Measurements from ENCODE around the gene BEST3.

The BEST3 gene

DNA sequence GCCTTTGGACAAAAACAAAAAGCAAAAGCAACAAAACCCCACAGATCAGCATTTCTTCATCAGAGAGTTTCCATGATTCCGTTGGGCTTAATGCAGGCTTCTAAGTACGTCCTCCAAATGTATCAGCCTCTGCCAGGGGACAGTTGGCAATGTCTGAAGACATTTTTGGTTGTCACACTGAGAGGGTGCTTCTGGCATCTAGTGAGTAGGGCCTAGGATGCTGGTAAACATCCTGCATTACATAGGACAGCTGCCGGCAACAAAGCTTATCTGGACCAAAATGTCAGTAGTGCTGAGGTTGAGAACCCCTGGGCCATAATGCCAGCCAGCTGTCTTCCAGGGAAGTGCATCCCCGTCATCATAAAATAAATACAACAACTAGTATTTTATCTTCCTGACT, 79.0 kb downstream of the BEST3 start:
- DNase-seq (ENCODE audit: low spot score), result no peak
- POLR2A ChIA-PET (ENCODE audit: low non-redundant PET), result no interaction called here
- TF ChIP-seq CTCF (conservative IDR thresholded peaks at IDR 0.05; ENCODE audit: low read depth), result no peak
- H3K27ac ChIP-seq, result no peak overlapping the region
- CTCF ChIA-PET, result interaction anchor here (0.6 kb wide), 1 partner anchor 80 kb away, joined by 3 read pairs; no protein-coding TSS in a partner anchor

- CTCF ChIA-PET, result interaction anchor here (1.1 to 1.3 kb wide), 2 partner anchors 10 to 18 kb away, joined by 3 to 5 read pairs; no protein-coding TSS in a partner anchor
- no peak overlapping the region for H3K27ac ChIP-seq
- no peak for DNase-seq (ENCODE audit: low spot score)
- no peak for TF ChIP-seq CTCF (conservative IDR thresholded peaks at IDR 0.05; ENCODE audit: low read depth)
- POLR2A ChIA-PET (ENCODE audit: low non-redundant PET), result no interaction called here
Observed at GRCh38 chr12:69619050-69619449, 80.1 kb downstream of the BEST3 start.

DNA sequence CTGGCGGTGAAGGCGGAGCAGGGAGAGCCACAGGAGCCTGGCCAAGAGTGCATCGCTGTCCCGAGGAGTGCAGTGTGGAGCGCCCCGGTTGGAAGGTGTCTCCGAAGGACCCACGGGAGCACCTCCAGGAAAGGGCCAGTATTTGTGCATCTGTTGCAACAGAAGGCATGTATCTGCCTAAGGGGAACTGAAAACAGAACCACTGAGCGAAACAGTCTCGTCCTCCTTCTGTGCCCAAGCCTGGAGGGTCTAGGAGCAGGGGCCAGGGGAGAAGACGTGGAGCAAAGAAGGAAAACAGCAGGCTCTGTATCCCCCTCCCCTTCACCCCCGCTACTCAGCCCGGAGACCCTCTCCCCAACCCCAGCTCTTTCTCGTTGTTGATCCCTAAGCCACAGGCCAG, 83.1 kb downstream of the BEST3 start:
- POLR2A ChIA-PET (ENCODE audit: low non-redundant PET), result no interaction called here
- H3K27ac ChIP-seq, result no peak overlapping the region
- CTCF ChIA-PET, result no interaction called here
- DNase-seq (ENCODE audit: low spot score), result no peak
- TF ChIP-seq CTCF (conservative IDR thresholded peaks at IDR 0.05; ENCODE audit: low read depth), result no peak

GRCh38 chr12:69613351-69613750, 85.8 kb downstream of the BEST3 start:
- POLR2A ChIA-PET (ENCODE audit: low non-redundant PET), result no interaction called here
- CTCF ChIA-PET, result no interaction called here

GRCh38 chr12:69610729-69611128, 88.4 kb downstream of the BEST3 start, which contains the start of gene LRRC10:
Gene LRRC10, minus strand, starts transcription at chr12:69610907. Its CDS starts 69 bp downstream, at chr12:69610838.
- CTCF ChIA-PET, result interaction anchor here (0.5 to 0.9 kb wide), 3 partner anchors 21 to 76 kb away, joined by 3 to 5 read pairs (median 3); no protein-coding TSS in a partner anchor
- POLR2A ChIA-PET (ENCODE audit: low non-redundant PET), result no interaction called here
- no peak within 1 kb of the TSS for H3K27ac ChIP-seq
- TF ChIP-seq CTCF (conservative IDR thresholded peaks at IDR 0.05; ENCODE audit: low read depth), result no peak
- DNase-seq (ENCODE audit: low spot score), result no peak

More at GRCh38 chr12:69613351-69613750, 85.8 kb downstream of the BEST3 start:
- TF ChIP-seq CTCF (conservative IDR thresholded peaks at IDR 0.05; ENCODE audit: low read depth), result no peak
- DNase-seq (ENCODE audit: low spot score), result no peak
- no peak overlapping the region for H3K27ac ChIP-seq

DNA sequence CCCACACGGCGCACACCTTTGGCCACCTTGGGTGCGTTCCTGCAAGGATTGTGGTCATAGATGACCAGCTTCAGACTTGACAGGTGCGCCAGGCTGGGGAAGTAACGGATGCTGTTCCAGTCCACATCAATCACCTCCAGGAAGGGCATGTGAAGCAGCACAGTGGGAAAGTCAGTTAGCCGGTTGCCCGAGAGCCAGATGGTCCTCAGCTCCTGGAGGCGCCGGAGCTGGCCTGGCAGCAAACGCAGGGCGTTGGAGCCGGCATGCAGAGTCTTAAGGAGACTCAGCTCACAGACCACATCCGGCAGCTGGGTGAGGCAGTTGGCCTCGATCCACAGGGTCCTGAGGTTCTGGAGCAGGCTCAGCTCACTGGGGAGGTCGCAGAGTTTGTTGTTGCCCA, 89.0 kb downstream of the BEST3 start:
- ChIA-PET POLR2A (ENCODE audit: low non-redundant PET) (no interaction called here), CTCF (interaction anchor here (0.5 to 1.0 kb wide), 3 partner anchors 10 to 39 kb away, joined by 3 to 5 read pairs (median 3); no protein-coding TSS in a partner anchor)
- no peak overlapping the region for H3K27ac ChIP-seq
- no peak for TF ChIP-seq CTCF (conservative IDR thresholded peaks at IDR 0.05; ENCODE audit: low read depth)
- DNase-seq (ENCODE audit: low spot score), result no peak

Measured in RWPE1 (cell line).